HepG2 (cell line): ENCODE measurements around the gene BCL2A1. TPM values are rescaled to one million over a fixed set of nuclear protein-coding genes. Genes with fewer than 3 reads are reported as not detected.

Experiments used
- HNRNPL ChIP-seq: fragments of 200-400 bp; formaldehyde crosslinking; IDR thresholded peaks from 2 replicates; pipeline ENCODE4 v1.6.1; 2017; ENCODE audit warnings: mild to moderate bottlenecking, low read depth, low read length
- HOXA9 ChIP-seq: sonication (generic); formaldehyde crosslinking; IDR thresholded peaks from 2 replicates; pipeline ENCODE4 v1.8.1; 2022; ENCODE audit warnings: missing genetic modification reagents, mild to moderate bottlenecking, moderate library complexity, borderline replicate concordance
- MEIS1 ChIP-seq: sonication (generic); formaldehyde crosslinking; IDR thresholded peaks from 2 replicates; pipeline ENCODE4 v1.9.0; 2021; ENCODE audit warnings: mild to moderate bottlenecking, missing genetic modification reagents, moderate library complexity, borderline replicate concordance
- MXD1 ChIP-seq: sonication (generic); formaldehyde crosslinking; IDR thresholded peaks from 2 replicates; pipeline ENCODE4 v1.4.0; 2020; ENCODE audit warnings: mild to moderate bottlenecking, missing genetic modification reagents
- MXD4 ChIP-seq: IDR thresholded peaks from 2 replicates; pipeline ENCODE4 v1.6.1; 2016; ENCODE audit warnings: mild to moderate bottlenecking, missing biosample characterization, missing genetic modification reagents
- PLSCR1 ChIP-seq: sonication (generic); formaldehyde crosslinking; IDR thresholded peaks from 2 replicates; pipeline ENCODE4 v1.5.0; 2020; ENCODE audit warnings: missing genetic modification reagents, mild to moderate bottlenecking, borderline replicate concordance
- SOX5 ChIP-seq: IDR thresholded peaks from 2 replicates; pipeline ENCODE4 v1.6.1; 2016; ENCODE audit warnings: borderline replicate concordance
- SPEN ChIP-seq: sonication (generic); formaldehyde crosslinking; IDR thresholded peaks from 2 replicates; pipeline ENCODE4 v1.5.1; 2020; ENCODE audit warnings: low read depth, mild to moderate bottlenecking, missing genetic modification reagents
- TBX2 ChIP-seq: sonication (generic); formaldehyde crosslinking; IDR thresholded peaks from 2 replicates; pipeline ENCODE4 v1.5.0; 2020; ENCODE audit warnings: missing genetic modification reagents, mild to moderate bottlenecking, borderline replicate concordance
- ZNF180 ChIP-seq: sonication (generic); formaldehyde crosslinking; IDR thresholded peaks from 2 replicates; pipeline ENCODE4 v1.4.0; 2020; ENCODE audit warnings: low read depth, missing genetic modification reagents, borderline replicate concordance
- ZNF430 ChIP-seq: sonication (generic); formaldehyde crosslinking; IDR thresholded peaks from 2 replicates; pipeline ENCODE4 v1.9.0; 2021; ENCODE audit warnings: mild to moderate bottlenecking, missing genetic modification reagents
- ZNF503 ChIP-seq: sonication (generic); formaldehyde crosslinking; IDR thresholded peaks from 2 replicates; pipeline ENCODE4 v1.4.0; 2020; ENCODE audit warnings: missing genetic modification reagents
- ZNF800 ChIP-seq: sonication (generic); formaldehyde crosslinking; IDR thresholded peaks from 2 replicates; pipeline ENCODE4 v1.4.0; 2020; ENCODE audit warnings: missing genetic modification reagents
- polyA plus RNA-seq, 8 experiments: library from polyadenylated mRNA; depleted of rRNA in 3 of 8; stranded (reverse) in 7 of 8; unstranded in 1 of 8; fragments of >200 nt; fragmentation: Illumina TruSeq in 4 of 8; extraction: Trizol in 4 of 8; gene quantifications; 2 replicates each; pipeline versions ENCODE4 v1.2.1 to v1.2.3, GENCODE V29; 2011 to 2016; ENCODE audit warnings: low read depth in 4 of 8, missing spikeins in 1 of 8, mixed read lengths in 1 of 8; ENCODE audit not compliant: insufficient read depth in 1 of 8
- total RNA-seq, 5 experiments: library from RNA; depleted of rRNA; stranded (reverse); fragments of >200 nt; fragmentation: Illumina TruSeq; extraction: Trizol; gene quantifications; 2 replicates each; pipeline ENCODE4 v1.2.3, GENCODE V29; 2016; ENCODE audit warnings: low read depth in 1 of 5
- TF ChIP-seq, protein P1 (sequence below): sonication (generic); formaldehyde crosslinking; IDR thresholded peaks from 2 replicates; pipeline ENCODE4 v1.4.0; 2020; ENCODE audit warnings: missing genetic modification reagents
- TF ChIP-seq, protein P2 (sequence below): IDR thresholded peaks from 2 replicates; pipeline ENCODE4 v1.6.1; 2016
- TF ChIP-seq, protein P3 (sequence below): IDR thresholded peaks from 2 replicates; pipeline ENCODE4 v1.6.1; 2012; ENCODE audit warnings: low read length, improper control_type of control experiment

The BCL2A1 gene
- total and polyA plus RNA-seq, 2 of the 13 experiments (the other 11 are each of a cell fraction or from before 2014, with no cell fraction given) = 0.08 to 0.31 TPM

GRCh38 chr15:79978260-79978654 lies 7.3 kb upstream of the BCL2A1 start (continued):
- TF ChIP-seq ZNF800 (CRISPR knock-in tag) (no peak), TBX2 (CRISPR knock-in tag) (no peak), HNRNPL (no peak), SOX5 (CRISPR knock-in tag) (no peak), MXD1 (CRISPR knock-in tag) (no peak), ZNF180 (CRISPR knock-in tag) (no peak), ZNF503 (CRISPR knock-in tag) (no peak), SPEN (peak; percentile 32; the same call in 1 of the 2 replicates), MEIS1 (CRISPR knock-in tag) (no peak), HOXA9 (CRISPR knock-in tag) (no peak), MXD4 (CRISPR knock-in tag) (no peak), ZNF430 (CRISPR knock-in tag) (no peak), PLSCR1 (CRISPR knock-in tag) (no peak)
- TF ChIP-seq, protein P1, sequence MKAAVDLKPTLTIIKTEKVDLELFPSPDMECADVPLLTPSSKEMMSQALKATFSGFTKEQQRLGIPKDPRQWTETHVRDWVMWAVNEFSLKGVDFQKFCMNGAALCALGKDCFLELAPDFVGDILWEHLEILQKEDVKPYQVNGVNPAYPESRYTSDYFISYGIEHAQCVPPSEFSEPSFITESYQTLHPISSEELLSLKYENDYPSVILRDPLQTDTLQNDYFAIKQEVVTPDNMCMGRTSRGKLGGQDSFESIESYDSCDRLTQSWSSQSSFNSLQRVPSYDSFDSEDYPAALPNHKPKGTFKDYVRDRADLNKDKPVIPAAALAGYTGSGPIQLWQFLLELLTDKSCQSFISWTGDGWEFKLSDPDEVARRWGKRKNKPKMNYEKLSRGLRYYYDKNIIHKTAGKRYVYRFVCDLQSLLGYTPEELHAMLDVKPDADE (CRISPR knock-in tag) = no peak
- TF ChIP-seq, protein P2, sequence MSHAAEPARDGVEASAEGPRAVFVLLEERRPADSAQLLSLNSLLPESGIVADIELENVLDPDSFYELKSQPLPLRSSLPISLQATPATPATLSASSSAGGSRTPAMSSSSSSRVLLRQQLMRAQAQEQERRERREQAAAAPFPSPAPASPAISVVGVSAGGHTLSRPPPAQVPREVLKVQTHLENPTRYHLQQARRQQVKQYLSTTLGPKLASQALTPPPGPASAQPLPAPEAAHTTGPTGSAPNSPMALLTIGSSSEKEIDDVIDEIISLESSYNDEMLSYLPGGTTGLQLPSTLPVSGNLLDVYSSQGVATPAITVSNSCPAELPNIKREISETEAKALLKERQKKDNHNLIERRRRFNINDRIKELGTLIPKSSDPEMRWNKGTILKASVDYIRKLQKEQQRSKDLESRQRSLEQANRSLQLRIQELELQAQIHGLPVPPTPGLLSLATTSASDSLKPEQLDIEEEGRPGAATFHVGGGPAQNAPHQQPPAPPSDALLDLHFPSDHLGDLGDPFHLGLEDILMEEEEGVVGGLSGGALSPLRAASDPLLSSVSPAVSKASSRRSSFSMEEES (CRISPR knock-in tag) = no peak
- TF ChIP-seq, protein P3, sequence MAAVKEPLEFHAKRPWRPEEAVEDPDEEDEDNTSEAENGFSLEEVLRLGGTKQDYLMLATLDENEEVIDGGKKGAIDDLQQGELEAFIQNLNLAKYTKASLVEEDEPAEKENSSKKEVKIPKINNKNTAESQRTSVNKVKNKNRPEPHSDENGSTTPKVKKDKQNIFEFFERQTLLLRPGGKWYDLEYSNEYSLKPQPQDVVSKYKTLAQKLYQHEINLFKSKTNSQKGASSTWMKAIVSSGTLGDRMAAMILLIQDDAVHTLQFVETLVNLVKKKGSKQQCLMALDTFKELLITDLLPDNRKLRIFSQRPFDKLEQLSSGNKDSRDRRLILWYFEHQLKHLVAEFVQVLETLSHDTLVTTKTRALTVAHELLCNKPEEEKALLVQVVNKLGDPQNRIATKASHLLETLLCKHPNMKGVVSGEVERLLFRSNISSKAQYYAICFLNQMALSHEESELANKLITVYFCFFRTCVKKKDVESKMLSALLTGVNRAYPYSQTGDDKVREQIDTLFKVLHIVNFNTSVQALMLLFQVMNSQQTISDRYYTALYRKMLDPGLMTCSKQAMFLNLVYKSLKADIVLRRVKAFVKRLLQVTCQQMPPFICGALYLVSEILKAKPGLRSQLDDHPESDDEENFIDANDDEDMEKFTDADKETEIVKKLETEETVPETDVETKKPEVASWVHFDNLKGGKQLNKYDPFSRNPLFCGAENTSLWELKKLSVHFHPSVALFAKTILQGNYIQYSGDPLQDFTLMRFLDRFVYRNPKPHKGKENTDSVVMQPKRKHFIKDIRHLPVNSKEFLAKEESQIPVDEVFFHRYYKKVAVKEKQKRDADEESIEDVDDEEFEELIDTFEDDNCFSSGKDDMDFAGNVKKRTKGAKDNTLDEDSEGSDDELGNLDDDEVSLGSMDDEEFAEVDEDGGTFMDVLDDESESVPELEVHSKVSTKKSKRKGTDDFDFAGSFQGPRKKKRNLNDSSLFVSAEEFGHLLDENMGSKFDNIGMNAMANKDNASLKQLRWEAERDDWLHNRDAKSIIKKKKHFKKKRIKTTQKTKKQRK = no peak
